OCI-LY3 (cell line): ENCODE results near the gene CTTN.

ENCODE experiments used
- H2AFZ ChIP-seq: fragments of 200-600, 300-600 bp; shearing (Covaris generic); 2 replicates; pipeline ENCODE4 v1.6.0; 2014; ENCODE audit warnings: antibody characterized with exemption, low read depth, low read length
- H3K27ac ChIP-seq: fragments of 200-600, 300-600 bp; sonication (generic); 2 replicates; pipeline ENCODE4 v1.5.1; 2014; ENCODE audit warnings: mild to moderate bottlenecking, low read length, moderate library complexity, mixed read lengths
- H3K27me3 ChIP-seq: fragments of 200-600, 300-600 bp; sonication (generic); 2 replicates; pipeline ENCODE4 v1.6.1; 2014; ENCODE audit warnings: low read depth, low read length, mixed read lengths
- H3K36me3 ChIP-seq: fragments of 200-600, 300-600 bp; sonication (generic); replicated peaks from 2 replicates; pipeline ENCODE3; 2014; ENCODE audit warnings: low read depth, low read length, mixed read lengths
- H3K4me1 ChIP-seq: fragments of 300-600, 200-600 bp; sonication (generic); 2 replicates; pipeline ENCODE4 v1.6.1; 2014; ENCODE audit warnings: low read length, mixed read lengths
- H3K4me2 ChIP-seq: fragments of 200-600, 300-600 bp; sonication (generic); 2 replicates; pipeline ENCODE4 v1.6.1; 2014; ENCODE audit warnings: low read length, mixed read lengths
- H3K4me3 ChIP-seq: fragments of 300-600, 200-600 bp; sonication (generic); 2 replicates; pipeline ENCODE4 v1.5.1; 2014; ENCODE audit warnings: antibody characterized with exemption, mild to moderate bottlenecking, low read length, moderate library complexity
- H3K79me2 ChIP-seq: fragments of 300-600, 200-600 bp; shearing (Covaris generic); 2 replicates; pipeline ENCODE4 v1.6.1; 2014; ENCODE audit warnings: mild to moderate bottlenecking, low read length, mixed read lengths
- H3K9ac ChIP-seq: fragments of 300-600, 200-600 bp; shearing (Covaris generic); 2 replicates; pipeline ENCODE4 v1.6.0; 2014; ENCODE audit warnings: mild to moderate bottlenecking, low read length, moderate library complexity
- H3K9me3 ChIP-seq: fragments of 200-600, 300-600 bp; shearing (Covaris generic); 2 replicates; pipeline ENCODE4 v1.6.1; 2014; ENCODE audit warnings: low read length, mixed read lengths; ENCODE audit not compliant: insufficient read depth
- H4K20me1 ChIP-seq: fragments of 200-600, 300-600 bp; sonication (generic); 2 replicates; pipeline ENCODE4 v1.6.1; 2016; ENCODE audit warnings: low read length, mixed read lengths; ENCODE audit not compliant: insufficient read depth
- CTCF ChIP-seq: fragments of 200-600, 300-600 bp; sonication (generic); IDR thresholded peaks from 2 replicates; pipeline ENCODE4 v1.5.1; 2014; ENCODE audit warnings: antibody characterized with exemption, low read length, low read depth
- EZH2phosphoT487 ChIP-seq: fragments of 200-600 bp; shearing (Covaris generic); IDR thresholded peaks from 2 replicates; pipeline ENCODE4 v1.6.1; 2018; ENCODE audit warnings: antibody characterized with exemption, mixed run types, low read depth

The CTTN gene

DNA sequence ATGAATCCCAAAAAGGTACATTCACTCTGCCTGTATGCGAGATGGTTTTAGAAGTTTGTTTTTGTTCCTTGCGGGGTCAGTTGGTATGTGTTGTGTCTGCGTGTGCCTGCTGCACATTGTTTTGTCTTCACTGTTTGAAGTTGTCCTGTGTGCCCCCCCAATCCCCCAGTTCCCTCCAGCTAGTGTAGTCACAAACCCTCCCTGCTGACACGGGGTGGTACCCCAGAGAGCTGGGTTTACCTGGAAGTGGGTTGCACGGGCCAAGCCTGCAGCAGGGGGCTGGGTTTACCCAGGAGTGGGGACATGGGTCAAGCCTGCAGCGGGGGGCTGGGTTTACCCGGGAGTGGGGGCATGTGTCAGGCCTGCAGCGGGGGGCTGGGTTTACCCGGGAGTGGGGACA, 22.2 kb downstream of the CTTN start:
- Histone ChIP-seq H3K4me3 (no peak overlapping the region), H3K79me2 (no peaks in the 10 kb centered on the region), H3K4me2 (no peak overlapping the region), H3K9me3 (no peaks in the 10 kb centered on the region), H3K27me3 (no peaks in the 10 kb centered on the region), H4K20me1 (no peaks in the 10 kb centered on the region), H3K4me1 (peaks cover 21% of the 10 kb centered on the region), H3K27ac (no peak overlapping the region), H3K36me3 (peaks cover 53% of the 10 kb centered on the region), H2AFZ (no peak overlapping the region), H3K9ac (no peak overlapping the region)
- no peak for TF ChIP-seq CTCF
- no peak for TF ChIP-seq EZH2phosphoT487

DNA sequence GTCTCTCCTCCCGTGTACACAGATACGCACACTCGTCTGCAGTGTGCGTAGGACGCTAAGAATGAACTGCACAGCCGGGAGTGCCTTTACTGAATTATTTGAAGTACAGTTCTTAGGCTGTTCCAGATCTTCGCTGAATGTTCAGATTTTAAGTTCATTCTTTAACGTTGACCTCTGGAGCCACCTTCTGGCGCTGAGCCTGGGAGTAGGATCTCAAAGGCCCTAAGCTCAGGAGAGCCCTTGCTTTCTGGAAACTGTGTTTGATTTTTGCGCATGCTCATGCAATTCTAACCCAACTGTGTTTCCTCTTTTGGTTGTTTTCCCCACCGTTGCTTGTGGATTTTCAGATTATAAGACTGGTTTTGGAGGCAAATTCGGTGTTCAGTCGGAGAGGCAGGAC, 22.8 kb downstream of the CTTN start:
- Histone ChIP-seq H3K4me2 (no peak overlapping the region), H3K27ac (no peak overlapping the region), H3K9ac (no peak overlapping the region), H3K4me1 (peaks cover 26% of the 10 kb centered on the region), H3K9me3 (no peaks in the 10 kb centered on the region), H4K20me1 (no peaks in the 10 kb centered on the region), H3K79me2 (no peaks in the 10 kb centered on the region), H3K36me3 (peaks cover 52% of the 10 kb centered on the region), H3K27me3 (no peaks in the 10 kb centered on the region), H2AFZ (no peak overlapping the region), H3K4me3 (no peak overlapping the region)
- TF ChIP-seq EZH2phosphoT487 = no peak
- TF ChIP-seq CTCF = peak; percentile 44

GRCh38 chr11:70422692-70423522, 24.6 kb downstream of the CTTN start:
- H3K4me1 ChIP-seq = peaks cover 26% of the 10 kb centered on the region
- H3K4me3 ChIP-seq = no peak overlapping the region
- H3K9me3 ChIP-seq = no peaks in the 10 kb centered on the region
- no peak overlapping the region for H3K9ac ChIP-seq
- no peak overlapping the region for H2AFZ ChIP-seq
- H3K27ac ChIP-seq = no peak overlapping the region
- peaks cover 52% of the 10 kb centered on the region for H3K36me3 ChIP-seq
- H4K20me1 ChIP-seq = no peaks in the 10 kb centered on the region
- no peak for TF ChIP-seq EZH2phosphoT487
- TF ChIP-seq CTCF = no peak
- H3K79me2 ChIP-seq = no peaks in the 10 kb centered on the region
- H3K27me3 ChIP-seq = no peaks in the 10 kb centered on the region
- H3K4me2 ChIP-seq = no peak overlapping the region

- Histone ChIP-seq H3K27me3 (no peaks in the 10 kb centered on the region), H3K9ac (no peak overlapping the region; the same call in 1 of the 2 replicates), H2AFZ (no peak overlapping the region), H3K4me2 (peak overlapping the region; percentile 67), H4K20me1 (no peaks in the 10 kb centered on the region), H3K36me3 (peaks cover 55% of the 10 kb centered on the region), H3K4me1 (peaks cover 26% of the 10 kb centered on the region), H3K79me2 (no peaks in the 10 kb centered on the region), H3K9me3 (no peaks in the 10 kb centered on the region), H3K4me3 (peak overlapping the region; percentile 33; the same call in 1 of the 2 replicates), H3K27ac (peak overlapping the region; percentile 61)
- TF ChIP-seq CTCF (no peak), EZH2phosphoT487 (no peak)
Observed at GRCh38 chr11:70423523-70424505, 25.5 kb downstream of the CTTN start.
